Measurements from ENCODE around the gene SNX9.

SNX9 gene

GRCh38 chr6:157811476-157812173, 11.4 kb upstream of the SNX9 start:
- no peak for TF ChIP-seq CTCF (IDR thresholded peaks at IDR 0.05; ENCODE audit: insufficient read depth, missing control alignments)
- DNase-seq (ENCODE audit: insufficient read length, low spot score) (no peak), FAIRE-seq (no peak)

- DNase-seq (ENCODE audit: insufficient read length, low spot score): no peak
- TF ChIP-seq CTCF (IDR thresholded peaks at IDR 0.05; ENCODE audit: insufficient read depth, missing control alignments): no peak
- FAIRE-seq: no peak
These were observed 10.4 kb upstream of the SNX9 start for GRCh38 chr6:157812425-157813171.

GRCh38 chr6:157813191-157813590, 9.9 kb upstream of the SNX9 start:
- TF ChIP-seq CTCF (IDR thresholded peaks at IDR 0.05; ENCODE audit: insufficient read depth, missing control alignments): no peak
- FAIRE-seq: no peak
- no peak for DNase-seq (ENCODE audit: insufficient read length, low spot score)

- no peak for FAIRE-seq
- TF ChIP-seq CTCF (IDR thresholded peaks at IDR 0.05; ENCODE audit: insufficient read depth, missing control alignments): no peak
- no peak for DNase-seq (ENCODE audit: insufficient read length, low spot score)
These were observed 9.1 kb upstream of the SNX9 start for GRCh38 chr6:157813750-157814455.

GRCh38 chr6:157814883-157815282, 8.2 kb upstream of the SNX9 start:
- TF ChIP-seq CTCF (IDR thresholded peaks at IDR 0.05; ENCODE audit: insufficient read depth, missing control alignments): no peak
- DNase-seq (ENCODE audit: insufficient read length, low spot score) (no peak), FAIRE-seq (no peak)

GRCh38 chr6:157821342-157822033, 1.6 kb upstream of the SNX9 start:
- FAIRE-seq (no peak), DNase-seq (ENCODE audit: insufficient read length, low spot score) (no peak)
- no peak for TF ChIP-seq CTCF (IDR thresholded peaks at IDR 0.05; ENCODE audit: insufficient read depth, missing control alignments)
